Activated CD8-positive, alpha-beta T cell treated with anti-CD3 and anti-CD28 coated beads for 36 hours (primary cell): ENCODE results near the gene PADI4. TPM values are rescaled to one million over a fixed set of nuclear protein-coding genes. Genes with fewer than 3 reads are reported as not detected.

Source experiments
- ATAC-seq: fragments of 200-7000 bp; cut with Tn5 transposase; one replicate; pipeline ENCODE4 v1.10.0; 2021; ENCODE audit warnings: mild to moderate bottlenecking, moderate library complexity
- CTCF ChIA-PET: fragments of 350-600 bp; sonication (Branson Sonifier 250); formaldehyde crosslinking; loops from one replicate; lab custom pipeline; 2021; ENCODE audit warnings: antibody characterized with exemption; lab: Charles Lee
- POLR2A ChIA-PET: fragments of 350-600 bp; sonication (Branson Sonifier 250); formaldehyde crosslinking; loops from one replicate; lab custom pipeline; 2021; ENCODE audit warnings: antibody characterized with exemption; lab: Charles Lee
- DNase-seq: peaks from one replicate; pipeline ENCODE4 v3.0.0-alpha.2; 2020
- H3K27ac Mint-ChIP-seq: one replicate; pipeline ENCODE4 v1.8.0; 2021; ENCODE audit warnings: mild to moderate bottlenecking, mixed read lengths
- H3K27me3 Mint-ChIP-seq: one replicate; pipeline ENCODE4 v1.8.0; 2021; ENCODE audit warnings: mixed read lengths
- H3K36me3 Mint-ChIP-seq: one replicate; pipeline ENCODE4 v1.8.0; 2021; ENCODE audit warnings: low read depth, mixed read lengths
- H3K4me1 Mint-ChIP-seq: one replicate; pipeline ENCODE4 v1.8.0; 2021; ENCODE audit warnings: low read depth, mixed read lengths
- H3K4me3 Mint-ChIP-seq: one replicate; pipeline ENCODE4 v1.8.0; 2021; ENCODE audit warnings: mild to moderate bottlenecking, moderate library complexity, mixed read lengths
- H3K9me3 Mint-ChIP-seq: one replicate; pipeline ENCODE4 v1.8.0; 2021; ENCODE audit warnings: mixed read lengths
- intact Hi-C: fragments of 100-400 bp; cut with micrococcal nuclease; formaldehyde crosslinking; loops from one replicate; pipeline ENCODE4 v1.10.0; 2022
- total RNA-seq, 2 experiments: library from RNA; stranded (reverse); gene quantifications; one replicate each; pipeline ENCODE4 v1.2.3, GENCODE V29; 2021
- TF ChIP-seq, protein P1 (sequence below): fragments of 200-600 bp; IDR thresholded peaks from one replicate; pipeline ENCODE4 v1.8.0; 2022; ENCODE audit warnings: antibody characterized with exemption, mild to moderate bottlenecking

PADI4 gene
- total RNA-seq, 2 experiments from 2014 or later, result 1.6 to 1.8 TPM

DNA sequence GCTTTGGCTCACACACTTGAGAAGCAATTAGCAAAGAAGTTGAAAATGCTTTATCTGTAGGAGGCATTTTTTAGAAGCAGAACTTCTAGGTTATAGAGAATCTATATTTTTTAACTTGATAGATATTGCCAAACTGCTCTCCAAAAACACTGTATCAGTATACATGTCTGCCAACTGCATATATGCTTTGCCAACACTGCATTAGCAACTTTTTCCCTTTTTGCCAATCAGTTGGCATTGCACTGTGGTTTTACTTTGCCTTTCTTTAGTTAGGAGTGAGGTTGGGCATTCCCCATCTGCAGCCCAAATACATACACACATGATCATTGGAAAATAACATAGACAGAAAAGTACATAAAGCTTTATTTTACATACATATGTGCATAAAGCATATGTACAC, 44.1 kb upstream of the PADI4 start:
- H3K4me1 Mint-ChIP-seq, result no peaks in the 10 kb centered on the region
- CTCF ChIA-PET, result interaction anchor here (1.0 to 1.4 kb wide), 2 partner anchors 10 to 139 kb away, joined by 3 read pairs; no protein-coding TSS in a partner anchor
- intact Hi-C loops, result no loop called here
- no peak overlapping the region for H3K27ac Mint-ChIP-seq
- H3K27me3 Mint-ChIP-seq, result peaks cover 4% of the 10 kb centered on the region
- TF ChIP-seq, protein P1, sequence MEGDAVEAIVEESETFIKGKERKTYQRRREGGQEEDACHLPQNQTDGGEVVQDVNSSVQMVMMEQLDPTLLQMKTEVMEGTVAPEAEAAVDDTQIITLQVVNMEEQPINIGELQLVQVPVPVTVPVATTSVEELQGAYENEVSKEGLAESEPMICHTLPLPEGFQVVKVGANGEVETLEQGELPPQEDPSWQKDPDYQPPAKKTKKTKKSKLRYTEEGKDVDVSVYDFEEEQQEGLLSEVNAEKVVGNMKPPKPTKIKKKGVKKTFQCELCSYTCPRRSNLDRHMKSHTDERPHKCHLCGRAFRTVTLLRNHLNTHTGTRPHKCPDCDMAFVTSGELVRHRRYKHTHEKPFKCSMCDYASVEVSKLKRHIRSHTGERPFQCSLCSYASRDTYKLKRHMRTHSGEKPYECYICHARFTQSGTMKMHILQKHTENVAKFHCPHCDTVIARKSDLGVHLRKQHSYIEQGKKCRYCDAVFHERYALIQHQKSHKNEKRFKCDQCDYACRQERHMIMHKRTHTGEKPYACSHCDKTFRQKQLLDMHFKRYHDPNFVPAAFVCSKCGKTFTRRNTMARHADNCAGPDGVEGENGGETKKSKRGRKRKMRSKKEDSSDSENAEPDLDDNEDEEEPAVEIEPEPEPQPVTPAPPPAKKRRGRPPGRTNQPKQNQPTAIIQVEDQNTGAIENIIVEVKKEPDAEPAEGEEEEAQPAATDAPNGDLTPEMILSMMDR, result no peak
- DNase-seq (no peak), ATAC-seq (no peak)
- H3K36me3 Mint-ChIP-seq, result no peaks in the 10 kb centered on the region
- POLR2A ChIA-PET, result no interaction called here
- H3K4me3 Mint-ChIP-seq, result no peak overlapping the region
- no peaks in the 10 kb centered on the region for H3K9me3 Mint-ChIP-seq

DNA sequence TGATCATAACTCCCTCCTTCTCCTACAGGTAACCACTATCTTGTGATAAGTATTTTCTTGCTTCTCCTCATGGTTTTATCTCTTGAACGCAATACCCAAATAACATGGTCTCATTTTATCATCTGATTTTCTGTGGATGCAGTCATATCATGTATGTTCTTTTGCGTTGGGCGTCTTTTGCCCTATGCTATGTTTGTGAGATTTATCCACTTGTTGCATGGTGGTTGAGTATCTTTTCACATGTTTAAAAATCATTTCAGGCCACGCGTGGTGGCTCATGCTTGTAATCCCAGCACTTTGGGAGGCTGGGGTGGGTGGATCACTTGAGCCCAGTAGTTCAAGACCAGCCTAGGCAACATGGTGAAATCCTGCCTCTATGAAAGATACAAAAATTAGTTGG, 43.5 kb upstream of the PADI4 start:
- ChIA-PET POLR2A (no interaction called here), CTCF (interaction anchor here (1.0 to 1.4 kb wide), 2 partner anchors 9 to 139 kb away, joined by 3 read pairs; no protein-coding TSS in a partner anchor)
- TF ChIP-seq, protein P1, result no peak
- intact Hi-C loops, result no loop called here
- DNase-seq, result no peak
- H3K36me3 Mint-ChIP-seq, result no peaks in the 10 kb centered on the region
- no peaks in the 10 kb centered on the region for H3K4me1 Mint-ChIP-seq
- H3K9me3 Mint-ChIP-seq, result no peaks in the 10 kb centered on the region
- H3K27me3 Mint-ChIP-seq, result peaks cover 4% of the 10 kb centered on the region
- no peak overlapping the region for H3K4me3 Mint-ChIP-seq
- ATAC-seq, result no peak
- H3K27ac Mint-ChIP-seq, result no peak overlapping the region

DNA sequence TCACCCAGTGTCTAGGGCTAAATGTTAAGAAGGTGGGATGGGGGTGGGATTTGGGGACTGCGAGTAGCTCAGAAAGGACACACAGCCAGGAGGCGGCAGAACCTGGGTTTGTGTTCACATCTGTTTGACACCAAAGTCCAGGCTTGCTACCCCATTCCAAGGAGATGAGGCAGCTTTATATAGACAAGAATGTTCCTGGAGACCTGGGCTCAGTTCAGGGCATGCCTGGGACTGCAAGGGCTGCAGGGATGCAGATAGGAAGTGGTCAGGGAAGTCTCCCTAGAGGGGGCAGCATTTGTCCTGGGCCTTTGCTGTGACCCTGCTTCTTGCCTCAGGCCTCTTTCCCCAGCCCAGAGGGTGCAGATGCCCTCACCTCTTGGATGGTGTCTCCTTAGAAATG, 42.8 kb upstream of the PADI4 start:
- no peaks in the 10 kb centered on the region for H3K9me3 Mint-ChIP-seq
- no peaks in the 10 kb centered on the region for H3K36me3 Mint-ChIP-seq
- ATAC-seq (no peak), DNase-seq (no peak)
- intact Hi-C loops, result no loop called here
- POLR2A ChIA-PET, result no interaction called here
- H3K4me1 Mint-ChIP-seq, result no peaks in the 10 kb centered on the region
- CTCF ChIA-PET, result interaction anchor here (1.4 kb wide), 1 partner anchor 8 kb away, joined by 3 read pairs; no protein-coding TSS in a partner anchor
- H3K27ac Mint-ChIP-seq, result no peak overlapping the region
- peaks cover 4% of the 10 kb centered on the region for H3K27me3 Mint-ChIP-seq
- no peak overlapping the region for H3K4me3 Mint-ChIP-seq
- TF ChIP-seq, protein P1, result no peak

DNA sequence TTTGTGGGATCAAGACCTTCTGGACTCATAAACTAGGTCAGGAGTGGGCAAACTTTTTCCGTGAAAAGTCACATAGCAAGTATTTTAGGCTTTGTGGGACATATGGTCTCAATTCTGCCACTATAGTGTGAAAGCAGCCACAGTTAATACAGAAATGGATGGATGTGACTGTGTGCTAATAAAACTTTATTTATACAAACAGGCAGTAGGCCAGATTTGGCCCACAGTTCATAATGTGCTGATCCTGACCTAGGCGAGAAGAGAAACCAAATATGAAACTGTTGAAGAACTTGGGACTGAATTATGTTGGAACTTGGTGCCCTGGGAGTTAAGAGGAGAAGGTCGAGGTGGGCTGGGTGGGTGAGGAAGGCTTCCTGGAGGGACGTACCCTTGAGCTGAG, 42.0 kb upstream of the PADI4 start:
- ATAC-seq, result no peak
- no peak overlapping the region for H3K4me3 Mint-ChIP-seq
- intact Hi-C loops, result no loop called here
- POLR2A ChIA-PET, result no interaction called here
- DNase-seq, result no peak
- no peaks in the 10 kb centered on the region for H3K4me1 Mint-ChIP-seq
- CTCF ChIA-PET, result no interaction called here
- no peaks in the 10 kb centered on the region for H3K36me3 Mint-ChIP-seq
- TF ChIP-seq, protein P1, result no peak
- H3K27ac Mint-ChIP-seq, result no peak overlapping the region
- peaks cover 4% of the 10 kb centered on the region for H3K27me3 Mint-ChIP-seq
- H3K9me3 Mint-ChIP-seq, result no peaks in the 10 kb centered on the region

DNA sequence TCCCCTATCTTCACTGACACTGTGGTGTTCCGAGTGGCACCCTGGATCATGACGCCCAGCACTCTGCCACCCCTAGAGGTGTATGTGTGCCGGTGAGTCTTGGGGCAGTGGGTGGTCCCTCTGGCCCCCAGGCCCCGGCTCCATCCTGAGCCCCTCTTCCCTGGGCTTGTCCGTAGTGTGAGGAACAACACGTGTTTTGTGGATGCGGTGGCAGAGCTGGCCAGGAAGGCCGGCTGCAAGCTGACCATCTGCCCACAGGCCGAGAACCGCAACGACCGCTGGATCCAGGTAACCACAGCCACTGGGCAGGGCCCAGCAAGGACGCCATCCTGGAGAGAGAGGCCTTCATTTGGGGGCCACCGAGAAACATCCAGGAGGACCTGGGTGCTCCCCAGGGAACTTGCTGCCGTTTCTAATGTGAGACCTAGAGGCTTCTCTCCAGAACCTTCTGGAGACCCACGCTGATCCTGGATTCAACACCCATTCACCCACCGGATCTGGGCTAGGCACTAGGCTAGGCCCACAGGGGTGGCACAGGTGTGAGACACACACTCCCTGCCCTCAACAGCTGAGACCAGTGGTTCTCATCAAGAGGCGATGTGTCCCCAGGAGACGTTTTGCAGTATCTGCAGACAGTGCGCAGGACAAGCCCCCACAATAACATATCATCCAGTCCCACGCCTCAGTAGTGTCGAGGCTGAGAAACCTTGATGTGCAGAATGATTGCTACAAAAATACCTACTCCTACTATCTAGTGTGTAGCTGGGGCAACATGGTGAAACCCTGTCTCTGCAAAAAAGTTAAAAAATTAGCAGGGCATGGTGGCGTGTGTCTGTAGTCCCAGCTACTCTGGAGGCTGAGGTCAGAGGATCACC, 36.9 kb upstream of the PADI4 start:
- Mint-ChIP-seq H3K4me3 (no peak overlapping the region), H3K36me3 (no peaks in the 10 kb centered on the region), H3K9me3 (no peaks in the 10 kb centered on the region), H3K27me3 (peaks cover 5% of the 10 kb centered on the region), H3K4me1 (no peaks in the 10 kb centered on the region), H3K27ac (no peak overlapping the region)
- TF ChIP-seq, protein P1, result no peak
- ATAC-seq (no peak), DNase-seq (no peak)
- ChIA-PET CTCF (interaction anchor here (1.8 kb wide), 1 partner anchor 34 kb away, joined by 4 read pairs; no protein-coding TSS in a partner anchor), POLR2A (interaction anchor here (1.3 kb wide), 1 partner anchor 9 kb away, joined by 3 read pairs; no protein-coding TSS in a partner anchor)
- intact Hi-C loops, result no loop called here
